Myocyte (in vitro differentiated cells): ENCODE data around the gene GYG1. TPM values are rescaled to one million over a fixed set of nuclear protein-coding genes. Genes with fewer than 3 reads are reported as not detected.

Experiments
- total RNA-seq: library from RNA; depleted of rRNA; stranded (reverse); fragments of >200 nt; gene quantifications from 2 replicates; pipeline ENCODE4 v1.2.3, GENCODE V29; 2014

GYG1 gene
- total RNA-seq, 1 donor from 2014 or later, result 76.3 TPM

Other genes starting within 250 kb of the GYG1 start
- gene CPB1, start 163.7 kb upstream of the GYG1 start, total RNA-seq, result 0.56 and 0.57 TPM in 2 replicates
- 1.3 and 1.6 TPM in 2 replicates for gene CPA3, start 126.2 kb upstream of the GYG1 start, total RNA-seq
- 27.8 and 28.9 TPM in 2 replicates for gene HLTF, start 95.0 kb downstream of the GYG1 start, total RNA-seq
- gene HPS3, start 138.1 kb downstream of the GYG1 start, total RNA-seq, result 20.2 and 22.0 TPM in 2 replicates
- not detected in 2 replicates for gene CP, start 230.3 kb downstream of the GYG1 start, total RNA-seq